AG09319 (cell line): ENCODE results near the gene CAPZB.
"Not testable (repeated sequence)": the region's sequence is repeated elsewhere in the genome, so short reads cannot be mapped to it uniquely, and the experiment has no call there.

Experiments
- DNase-seq: peaks from one replicate; pipeline ENCODE4 v3.0.0-alpha.2; 2010; ENCODE audit warnings: low read depth; ENCODE audit errors: extremely low read depth
- CTCF ChIP-seq: IDR thresholded peaks from 2 replicates; pipeline ENCODE4 v1.5.1; 2011; ENCODE audit warnings: low read depth, mild to moderate bottlenecking, inconsistent platforms, low read length, moderate library complexity

The CAPZB gene

GRCh38 chr1:19525607-19526545 lies 40.5 kb upstream of the CAPZB start:
- no peak for TF ChIP-seq CTCF
- no peak for DNase-seq

DNA sequence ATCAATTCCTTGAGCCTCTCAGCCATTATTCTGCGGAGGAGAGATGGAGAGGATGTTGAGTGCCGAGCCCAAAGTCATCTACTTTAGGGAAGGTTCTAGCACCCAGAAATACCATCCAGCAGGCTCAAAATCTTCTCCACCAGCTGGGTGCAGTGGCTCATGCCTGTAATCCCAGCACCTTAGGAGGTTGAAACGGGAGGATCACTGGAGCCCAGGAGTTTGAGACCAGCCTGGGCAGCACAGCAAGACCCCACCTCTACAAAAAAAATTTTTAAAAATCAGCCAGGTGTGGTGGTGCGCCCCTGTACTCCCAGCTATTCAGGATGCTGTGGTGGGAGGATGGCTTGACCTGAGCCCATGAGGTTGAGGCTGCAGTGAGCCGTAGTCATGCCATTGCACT lies 39.5 kb upstream of the CAPZB start:
- TF ChIP-seq CTCF = no peak
- DNase-seq = no peak

DNA sequence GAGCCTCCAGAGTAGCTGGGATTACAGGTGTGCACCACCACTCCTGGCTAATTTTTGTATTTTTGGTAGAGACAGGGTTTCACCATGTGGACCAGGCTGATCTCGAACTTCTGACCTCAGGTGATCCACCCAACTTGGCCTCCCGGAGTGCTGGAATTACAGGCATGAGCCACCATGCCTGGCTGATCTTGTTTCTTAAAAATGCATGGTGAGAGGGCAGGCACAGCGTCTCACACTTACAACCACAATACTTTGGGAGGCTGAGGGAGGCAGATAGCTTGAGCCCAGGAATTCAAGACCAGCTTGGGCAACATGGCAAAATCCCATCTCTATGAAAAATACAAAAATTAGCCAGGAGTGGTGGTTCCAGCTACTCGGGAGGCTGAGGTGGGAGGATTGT lies 37.2 kb upstream of the CAPZB start:
- DNase-seq = not testable (repeated sequence)

DNA sequence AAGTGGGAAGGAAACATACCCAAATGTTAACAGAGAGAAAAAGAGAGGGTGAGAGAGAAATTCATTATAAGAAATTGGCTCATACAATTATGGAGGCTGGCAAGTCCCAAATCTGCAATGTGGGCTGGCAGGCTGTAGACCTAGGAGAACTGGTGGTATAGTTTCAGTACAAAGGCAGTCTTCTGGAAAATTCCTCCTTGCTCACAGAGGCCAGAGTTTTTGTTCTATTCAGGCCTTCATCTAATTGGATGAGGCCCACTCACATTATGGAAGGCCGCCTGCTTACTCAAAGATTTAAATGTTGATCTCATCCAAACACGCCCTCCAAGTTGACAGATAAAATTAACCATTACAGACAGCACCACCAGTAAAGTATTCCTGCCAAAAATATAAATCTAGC lies 36.1 kb upstream of the CAPZB start:
- DNase-seq = no peak
- no peak for TF ChIP-seq CTCF

DNA sequence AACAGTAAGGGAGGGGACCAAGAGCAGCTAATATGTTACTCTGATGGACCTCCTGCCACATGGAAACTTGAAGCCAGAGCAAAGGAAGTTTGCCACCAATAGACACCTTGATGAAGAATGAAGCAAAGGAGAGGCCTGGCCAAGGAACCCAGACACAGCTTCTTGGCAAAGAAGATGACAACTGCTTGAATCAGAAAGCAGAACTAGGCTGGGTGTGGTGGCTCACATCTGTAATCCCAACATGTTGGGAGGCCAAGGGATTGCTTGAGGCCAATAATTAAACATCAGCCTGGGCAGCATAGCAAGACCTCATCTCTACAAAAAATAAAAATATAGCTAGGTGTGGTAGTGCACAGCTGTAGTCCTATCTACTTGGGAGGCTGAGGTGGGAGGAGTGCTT lies 31.7 kb upstream of the CAPZB start:
- TF ChIP-seq CTCF = no peak

DNA sequence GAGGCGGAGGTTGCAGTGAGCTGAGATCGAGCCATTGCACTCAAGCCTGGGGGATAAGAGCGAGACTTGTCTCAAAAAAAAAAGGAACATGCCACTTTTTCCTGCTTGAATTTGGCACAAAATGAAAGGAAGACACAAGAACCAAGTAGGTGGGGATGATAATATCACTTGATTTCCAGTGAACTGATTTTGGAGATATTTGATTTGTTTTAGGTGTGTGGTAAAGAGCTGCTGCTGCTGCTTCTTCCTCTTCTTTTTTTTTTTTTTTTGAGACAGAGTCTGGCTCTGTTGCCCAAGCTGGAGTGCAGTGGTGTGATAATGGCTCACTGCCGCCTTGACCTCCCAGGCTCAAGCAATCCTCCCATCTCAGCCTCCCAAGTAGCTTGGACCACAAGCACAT lies 29.9 kb upstream of the CAPZB start:
- TF ChIP-seq CTCF = no peak
- no peak for DNase-seq

More for the DNA sequence above, 31.7 kb upstream of the CAPZB start:
- no peak for DNase-seq

GRCh38 chr1:19514391-19514831 lies 29.1 kb upstream of the CAPZB start:
- no peak for DNase-seq
- TF ChIP-seq CTCF = no peak

DNA sequence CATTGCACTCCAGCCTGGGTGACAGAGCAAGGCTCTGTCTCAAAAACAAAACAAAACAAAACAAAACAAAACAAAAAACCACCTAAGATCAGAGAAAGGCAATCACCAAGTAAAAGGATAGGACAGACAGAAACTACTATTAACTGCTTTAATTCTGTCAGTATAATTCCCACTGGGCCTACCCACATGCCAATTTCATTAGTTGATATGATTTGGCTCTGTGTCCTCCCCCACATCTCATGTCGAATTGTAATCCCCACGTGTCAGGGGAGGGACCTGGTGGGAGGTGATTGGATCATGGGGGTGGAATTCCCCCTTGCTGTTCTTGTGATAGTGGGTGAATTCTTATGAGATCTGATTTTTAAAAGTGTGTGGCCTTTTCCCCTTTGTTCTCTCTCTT lies 27.2 kb upstream of the CAPZB start:
- no peak for TF ChIP-seq CTCF
- DNase-seq = no peak
